HepG2 (cell line): Measurements from ENCODE around the gene ESRP2. TPM values are rescaled to one million over a fixed set of nuclear protein-coding genes. Genes with fewer than 3 reads are reported as not detected.

Source experiments
- ATAC-seq: fragments of 200-7000 bp; cut with Tn5 transposase; 3 replicates; pipeline ENCODE4 v1.9.1; 2020; ENCODE audit warnings: mild to moderate bottlenecking, moderate library complexity
- BruUV-seq: library from RNA; stranded (reverse); fragments of 400-500 nt; replicated peaks from 2 replicates; lab custom pipeline; 2021; lab: Mats Ljungman, UMichigan
- CTCF ChIA-PET: fragments of 300-600 bp; formaldehyde crosslinking; extraction: SDS; loops from one replicate; lab custom pipeline; 2021; ENCODE audit warnings: low total read pairs, inconsistent platforms, low intra/inter-chr PET ratio; lab: Yijun Ruan, JAX
- POLR2A ChIA-PET: fragments of 350-600 bp; sonication (Branson Sonifier 250); formaldehyde crosslinking; loops from one replicate; lab custom pipeline; 2020; ENCODE audit warnings: antibody characterized with exemption, inconsistent platforms; lab: Yijun Ruan, JAX
- DNase-seq: peaks from one replicate; pipeline ENCODE4 v3.0.0-alpha.2; 2015; ENCODE audit warnings: low spot score
- FAIRE-seq: peaks from 3 replicates; lab custom pipeline; 2011; peaks lifted over from hg19 to GRCh38; lab: Jason Lieb, UNC
- H2AFZ ChIP-seq: one replicate; pipeline ENCODE4 v1.6.1; 2011; ENCODE audit warnings: low read length, inconsistent platforms
- H3K27ac ChIP-seq: fragments of 300-600 bp; 3 replicates; pipeline ENCODE4 v1.8.0; 2011; ENCODE audit warnings: mixed run types, mild to moderate bottlenecking, mixed read lengths, low read length, inconsistent platforms; ENCODE audit not compliant: insufficient read depth; ENCODE audit errors: extremely low read length
- H3K27me3 ChIP-seq, 2 experiments: fragments of 200-600 bp in 1 of 2; 2 replicates in 1 of 2; 3 replicates in 1 of 2; pipeline versions ENCODE4 v1.6.0 to v1.8.0; 2011; ENCODE audit warnings: low read length in 2 of 2, mild to moderate bottlenecking in 2 of 2, moderate library complexity in 2 of 2, inconsistent platforms in 1 of 2; ENCODE audit not compliant: insufficient read depth in 2 of 2, control insufficient read depth in 1 of 2
- H3K36me3 ChIP-seq, 2 experiments: fragments of 200-600 bp in 1 of 2; replicated peaks in 1 of 2; 2 replicates in 1 of 2; 3 replicates in 1 of 2; pipeline versions ENCODE4 v1.5.1 to v1.8.0; 2011; ENCODE audit warnings: low read length in 2 of 2, inconsistent platforms in 1 of 2; ENCODE audit not compliant: insufficient read depth in 2 of 2, control insufficient read depth in 1 of 2
- H3K4me1 ChIP-seq: 2 replicates; pipeline ENCODE4 v1.5.1; 2012; ENCODE audit warnings: low read length, inconsistent platforms; ENCODE audit not compliant: insufficient read depth
- H3K4me2 ChIP-seq: 2 replicates; pipeline ENCODE4 v1.6.0; 2011; ENCODE audit warnings: low read depth, low read length, inconsistent platforms
- H3K4me3 ChIP-seq, 3 experiments: fragments of 200-600 bp in 1 of 3; sonication (generic), shearing (Covaris generic) in 1 of 3; replicated peaks in 1 of 3; 2 replicates each; pipeline ENCODE4 v1.5.1; 2011 to 2016; ENCODE audit warnings: low read length in 3 of 3, inconsistent platforms in 2 of 3, low read depth in 2 of 3, mild to moderate bottlenecking in 2 of 3, control low read depth in 1 of 3, mixed read lengths in 1 of 3; ENCODE audit not compliant: insufficient read depth in 1 of 3
- H3K79me2 ChIP-seq: one replicate; pipeline ENCODE4 v1.6.1; 2011; ENCODE audit warnings: low read length, inconsistent platforms; ENCODE audit not compliant: insufficient read depth
- H3K9ac ChIP-seq: 2 replicates; pipeline ENCODE4 v1.6.0; 2011; ENCODE audit warnings: mild to moderate bottlenecking, low read depth, low read length, inconsistent platforms; ENCODE audit not compliant: insufficient read depth
- H3K9me3 ChIP-seq: 2 replicates; pipeline ENCODE4 v1.5.1; 2012; ENCODE audit warnings: mild to moderate bottlenecking, low read length
- H4K20me1 ChIP-seq: 2 replicates; pipeline ENCODE4 v1.6.0; 2011; ENCODE audit warnings: inconsistent platforms, mild to moderate bottlenecking, low read length, moderate library complexity; ENCODE audit not compliant: insufficient read depth
- ATF7-NPFF ChIP-seq: sonication (generic); formaldehyde crosslinking; IDR thresholded peaks from 2 replicates; pipeline ENCODE4 v1.8.1; 2023; ENCODE audit warnings: mild to moderate bottlenecking, low read depth, missing genetic modification reagents, moderate library complexity
- ISX ChIP-seq: sonication (generic); formaldehyde crosslinking; conservative IDR thresholded peaks from 2 replicates; pipeline ENCODE4 v1.5.0; 2020; ENCODE audit warnings: missing genetic modification reagents
- PCBP2 ChIP-seq: fragments of 200-400 bp; formaldehyde crosslinking; optimal IDR thresholded peaks from 2 replicates; pipeline ENCODE3; 2018; ENCODE audit warnings: low read length, low read depth; ENCODE audit not compliant: poor library complexity, severe bottlenecking
- POGK ChIP-seq: sonication (generic); formaldehyde crosslinking; conservative IDR thresholded peaks from 2 replicates; pipeline ENCODE4 v1.8.0; 2022; ENCODE audit warnings: mild to moderate bottlenecking, moderate library complexity, missing genetic modification reagents
- RARG ChIP-seq: sonication (generic); formaldehyde crosslinking; IDR thresholded peaks from 2 replicates; pipeline ENCODE4 v1.4.0; 2020; ENCODE audit warnings: low read depth, mild to moderate bottlenecking, missing genetic modification reagents
- REST ChIP-seq, 2 experiments: IDR thresholded peaks; 2 replicates each; pipeline ENCODE4 v1.6.1; 2011 to 2012; ENCODE audit warnings: low read length in 2 of 2, borderline replicate concordance in 1 of 2, low read depth in 1 of 2, mild to moderate bottlenecking in 1 of 2, moderate library complexity in 1 of 2
- RNF219 ChIP-seq: sonication (generic); formaldehyde crosslinking; IDR thresholded peaks from 2 replicates; pipeline ENCODE4 v1.5.0; 2020; ENCODE audit warnings: mild to moderate bottlenecking, missing genetic modification reagents
- ZNF256 ChIP-seq: sonication (generic); formaldehyde crosslinking; conservative IDR thresholded peaks from 2 replicates; pipeline ENCODE4 v1.4.0; 2020; ENCODE audit warnings: missing genetic modification reagents
- ZNF770 ChIP-seq: sonication (generic); formaldehyde crosslinking; IDR thresholded peaks from 2 replicates; pipeline ENCODE4 v1.5.0; 2020; ENCODE audit warnings: mild to moderate bottlenecking, missing genetic modification reagents
- ZSCAN20 ChIP-seq: sonication (generic); formaldehyde crosslinking; IDR thresholded peaks from 2 replicates; pipeline ENCODE4 v1.4.0; 2020; ENCODE audit warnings: missing genetic modification reagents, mild to moderate bottlenecking, borderline replicate concordance
- WGBS: methylation state at CpG from one replicate; pipeline ENCODE4 v1.1.6; 2017; ENCODE audit warnings: low lambda C conversion rate; 5-methylcytosine and 5-hydroxymethylcytosine counted together
- in situ Hi-C: cut with HindIII; loops from 2 replicates; pipeline ENCODE4 v1.10.0; 2017; ENCODE audit warnings: low pct_unique_long_range_greater_than_20kb; ENCODE audit not compliant: extremely low pct_ligation_motif_present
- intact Hi-C: fragments of 100-400 bp; cut with micrococcal nuclease; formaldehyde crosslinking; loops from one replicate; pipeline ENCODE4 v1.10.0; 2022; ENCODE audit not compliant: unreplicated experiment
- polyA plus RNA-seq, 8 experiments: library from polyadenylated mRNA; depleted of rRNA in 3 of 8; stranded (reverse) in 7 of 8; unstranded in 1 of 8; fragments of >200 nt; fragmentation: Illumina TruSeq in 4 of 8; extraction: Trizol in 4 of 8; gene quantifications; 2 replicates each; pipeline versions ENCODE4 v1.2.1 to v1.2.3, GENCODE V29; 2011 to 2016; ENCODE audit warnings: low read depth in 4 of 8, missing spikeins in 1 of 8, mixed read lengths in 1 of 8; ENCODE audit not compliant: insufficient read depth in 1 of 8
- total RNA-seq, 5 experiments: library from RNA; depleted of rRNA; stranded (reverse); fragments of >200 nt; fragmentation: Illumina TruSeq; extraction: Trizol; gene quantifications; 2 replicates each; pipeline ENCODE4 v1.2.3, GENCODE V29; 2016; ENCODE audit warnings: low read depth in 1 of 5

ESRP2 gene
- total and polyA plus RNA-seq, 2 of the 13 experiments (the other 11 are each of a cell fraction or from before 2014, with no cell fraction given): 21.1 to 32.4 TPM

GRCh38 chr16:68270353-68270752, 34.4 kb upstream of the ESRP2 start (continued):
- no peak for TF ChIP-seq REST (IDR thresholded peaks at IDR 0.05; ENCODE audit: borderline replicate concordance in 1 of 2, low read depth in 1 of 2, low read length in 2 of 2)
- TF ChIP-seq RARG (CRISPR knock-in tag): no peak
- no peak for TF ChIP-seq ISX (CRISPR knock-in tag)
- no peak for TF ChIP-seq ZSCAN20
- TF ChIP-seq ATF7-NPFF (CRISPR knock-in tag): no peak
- TF ChIP-seq ZNF256 (CRISPR knock-in tag): no peak
- no peak for TF ChIP-seq PCBP2

GRCh38 chr16:68269793-68270192, 33.9 kb upstream of the ESRP2 start:
- Histone ChIP-seq H4K20me1 (peaks cover 31% of the 10 kb centered on the region), H3K4me1 (peaks cover 84% of the 10 kb centered on the region), H2AFZ (no peak overlapping the region), H3K27me3 (no peaks in the 10 kb centered on the region; a peak in 1 of 5 replicates), H3K9me3 (no peaks in the 10 kb centered on the region), H3K4me2 (no peak overlapping the region; the same call in 1 of the 2 replicates), H3K27ac (peak overlapping the region; percentile 78), H3K9ac (peak overlapping the region; percentile 50), H3K36me3 (peaks cover 17 to 33% of the 10 kb centered on the region in 2 experiments), H3K4me3 (no peak overlapping the region), H3K79me2 (peaks cover 85% of the 10 kb centered on the region)
- FAIRE-seq: no peak
- 97% methylated on average over 4 of the region's 4 CpGs for WGBS
- ATAC-seq: no peak
- intact Hi-C loops: no loop called here
- DNase-seq: no peak
- in situ Hi-C loops: no loop called here
- ChIA-PET POLR2A (interaction anchor here (1.2 to 3.5 kb wide), 2 partner anchors 12 to 41 kb away, joined by 5 to 17 read pairs; partner anchors contain the start of genes PRMT7 and SLC7A6OS), CTCF (interaction anchor here (1.2 kb wide), 1 partner anchor 8 kb away, joined by 3 read pairs; no protein-coding TSS in a partner anchor)
- no TSS peak for BruUV-seq
- TF ChIP-seq POGK (CRISPR knock-in tag): no peak
- no peak for TF ChIP-seq RNF219 (CRISPR knock-in tag)
- TF ChIP-seq ZNF770 (CRISPR knock-in tag): peak; percentile 55; the same call in 1 of the 2 replicates
